Brain microvascular endothelial cell (primary cell): ENCODE data around the gene MLLT10.
"Not testable (repeated sequence)": the region's sequence is repeated elsewhere in the genome, so short reads cannot be mapped to it uniquely, and the experiment has no call there.

Source experiments
- DNase-seq: peaks from one replicate; pipeline ENCODE4 v3.0.0-alpha.2; 2020
- H3K27ac ChIP-seq: fragments of 250-450 bp; sonication (Bioruptor Pico); 2 replicates; pipeline ENCODE4 v1.5.1; 2020; ENCODE audit warnings: mild to moderate bottlenecking, moderate library complexity
- H3K27me3 ChIP-seq: fragments of 250-450 bp; sonication (Bioruptor Pico); replicated peaks from 2 replicates; pipeline ENCODE4 v1.5.1; 2020; ENCODE audit warnings: mild to moderate bottlenecking
- H3K36me3 ChIP-seq: fragments of 250-450 bp; sonication (Bioruptor Pico); replicated peaks from 2 replicates; pipeline ENCODE4 v1.5.1; 2020; ENCODE audit warnings: mild to moderate bottlenecking
- H3K4me3 ChIP-seq: 2 replicates; pipeline ENCODE4 v1.5.1; 2011; ENCODE audit warnings: low read depth, mild to moderate bottlenecking, control low read depth, low read length, moderate library complexity
- CTCF ChIP-seq: IDR thresholded peaks from 2 replicates; pipeline ENCODE4 v1.5.1; 2011; ENCODE audit warnings: low read depth, mild to moderate bottlenecking, moderate library complexity, low read length, control low read depth, inconsistent platforms; ENCODE audit errors: missing control alignments
- in situ Hi-C: cut with HindIII; loops from 2 replicates; pipeline ENCODE4 v1.10.0; 2017; ENCODE audit warnings: low sequenced_read_pairs, low pct_ligation_motif_present

MLLT10 gene

GRCh38 chr10:21535494-21535965 lies 1.5 kb downstream of the MLLT10 start:
- peak overlapping the region; percentile 82 for H3K4me3 ChIP-seq
- H3K27me3 ChIP-seq = no peaks in the 10 kb centered on the region
- no peak for TF ChIP-seq CTCF
- H3K27ac ChIP-seq = peak overlapping the region; percentile 13
- in situ Hi-C loops = no loop called here
- no peak for DNase-seq
- peaks cover 23% of the 10 kb centered on the region for H3K36me3 ChIP-seq

GRCh38 chr10:21535976-21536375 lies 1.9 kb downstream of the MLLT10 start:
- H3K27ac ChIP-seq, in situ Hi-C loops, H3K4me3 ChIP-seq, H3K27me3 ChIP-seq, DNase-seq: not testable (repeated sequence)
- H3K36me3 ChIP-seq = peaks cover 27% of the 10 kb centered on the region

GRCh38 chr10:21536874-21537273 lies 2.8 kb downstream of the MLLT10 start:
- Histone ChIP-seq H3K27ac (no peak overlapping the region), H3K4me3 (no peak overlapping the region), H3K36me3 (peaks cover 35% of the 10 kb centered on the region), H3K27me3 (no peaks in the 10 kb centered on the region)
- TF ChIP-seq CTCF = no peak
- in situ Hi-C loops = no loop called here
- DNase-seq = no peak

- H3K27ac ChIP-seq, H3K4me3 ChIP-seq, in situ Hi-C loops, DNase-seq, H3K27me3 ChIP-seq: not testable (repeated sequence)
- peaks cover 59% of the 10 kb centered on the region for H3K36me3 ChIP-seq
Measured at GRCh38 chr10:21540701-21541100, 6.7 kb downstream of the MLLT10 start.

- TF ChIP-seq CTCF = no peak
- H3K36me3 ChIP-seq = peaks cover 45% of the 10 kb centered on the region
- no peak overlapping the region for H3K4me3 ChIP-seq
- H3K27ac ChIP-seq = no peak overlapping the region
- in situ Hi-C loops = no loop called here
- no peak for DNase-seq
- no peaks in the 10 kb centered on the region for H3K27me3 ChIP-seq
Measured at GRCh38 chr10:21547246-21547645, 13.2 kb downstream of the MLLT10 start.

GRCh38 chr10:21552638-21553037 lies 18.6 kb downstream of the MLLT10 start:
- TF ChIP-seq CTCF = no peak
- Histone ChIP-seq H3K36me3 (peaks cover 35% of the 10 kb centered on the region), H3K27ac (no peak overlapping the region), H3K4me3 (no peak overlapping the region), H3K27me3 (no peaks in the 10 kb centered on the region)
- DNase-seq = no peak
- in situ Hi-C loops = no loop called here

- no peaks in the 10 kb centered on the region for H3K27me3 ChIP-seq
- in situ Hi-C loops = no loop called here
- no peak for DNase-seq
- no peak overlapping the region for H3K27ac ChIP-seq
- TF ChIP-seq CTCF = no peak
- H3K36me3 ChIP-seq = peaks cover 32% of the 10 kb centered on the region
- H3K4me3 ChIP-seq = no peak overlapping the region
Measured at GRCh38 chr10:21556527-21556926, 22.5 kb downstream of the MLLT10 start.

- H3K27me3 ChIP-seq, in situ Hi-C loops, H3K27ac ChIP-seq, H3K4me3 ChIP-seq, DNase-seq: not testable (repeated sequence)
- H3K36me3 ChIP-seq = peaks cover 21% of the 10 kb centered on the region
Measured at GRCh38 chr10:21558984-21559383, 25.0 kb downstream of the MLLT10 start.
